Ishikawa (cell line): ENCODE measurements around the gene ARPC1B.

Experiments used
- CEBPB ChIP-seq: IDR thresholded peaks from 2 replicates; pipeline ENCODE4 v1.6.1; 2012
- CREB1 ChIP-seq: IDR thresholded peaks from 2 replicates; pipeline ENCODE4 v1.6.1; 2012; ENCODE audit warnings: low read depth
- EGR1 ChIP-seq: IDR thresholded peaks from 2 replicates; pipeline ENCODE4 v1.6.1; 2012
- EP300 ChIP-seq: IDR thresholded peaks from 2 replicates; pipeline ENCODE4 v1.6.1; 2012; ENCODE audit warnings: borderline replicate concordance
- FOXM1 ChIP-seq: IDR thresholded peaks from 2 replicates; pipeline ENCODE4 v1.6.1; 2012; ENCODE audit warnings: low read depth, borderline replicate concordance
- MAX ChIP-seq: IDR thresholded peaks from 2 replicates; pipeline ENCODE4 v1.6.1; 2012
- NFIC ChIP-seq: IDR thresholded peaks from 2 replicates; pipeline ENCODE4 v1.6.1; 2012
- RAD21 ChIP-seq: IDR thresholded peaks from 2 replicates; pipeline ENCODE4 v1.6.1; 2012; ENCODE audit warnings: low read depth
- REST ChIP-seq: IDR thresholded peaks from 2 replicates; pipeline ENCODE4 v1.6.1; 2012; ENCODE audit warnings: low read depth, mild to moderate bottlenecking
- TAF1 ChIP-seq: IDR thresholded peaks from 2 replicates; pipeline ENCODE4 v1.6.1; 2012; ENCODE audit warnings: low read depth, mild to moderate bottlenecking
- TCF12 ChIP-seq: IDR thresholded peaks from 2 replicates; pipeline ENCODE4 v1.6.1; 2012; ENCODE audit warnings: low read depth
- TEAD4 ChIP-seq: IDR thresholded peaks from 2 replicates; pipeline ENCODE4 v1.6.1; 2012
- USF1 ChIP-seq: IDR thresholded peaks from 2 replicates; pipeline ENCODE4 v1.6.1; 2012
- YY1 ChIP-seq: IDR thresholded peaks from 2 replicates; pipeline ENCODE4 v1.6.1; 2012; ENCODE audit warnings: low read depth
- ZBTB7A ChIP-seq: IDR thresholded peaks from 2 replicates; pipeline ENCODE4 v1.6.1; 2012; ENCODE audit warnings: low read depth

Gene ARPC1B

GRCh38 chr7:99419323-99420021, 44.9 kb downstream of the ARPC1B start:
- TF ChIP-seq REST (no peak), RAD21 (no peak), ZBTB7A (no peak), USF1 (no peak), TCF12 (no peak)

GRCh38 chr7:99420213-99420612, 45.7 kb downstream of the ARPC1B start:
- no peak for TF ChIP-seq RAD21
- no peak for TF ChIP-seq CREB1
- TF ChIP-seq EP300 = no peak
- TF ChIP-seq REST = no peak
- TF ChIP-seq USF1 = no peak
- no peak for TF ChIP-seq EGR1
- TF ChIP-seq MAX = no peak
- TF ChIP-seq TCF12 = no peak
- TF ChIP-seq TEAD4 = no peak
- no peak for TF ChIP-seq TAF1
- no peak for TF ChIP-seq CEBPB
- no peak for TF ChIP-seq FOXM1
- no peak for TF ChIP-seq YY1
- TF ChIP-seq NFIC = no peak
- TF ChIP-seq ZBTB7A = no peak

GRCh38 chr7:99420986-99421385, 46.5 kb downstream of the ARPC1B start:
- TF ChIP-seq TAF1 = no peak
- no peak for TF ChIP-seq YY1
- no peak for TF ChIP-seq RAD21
- no peak for TF ChIP-seq EP300
- TF ChIP-seq REST = no peak
- TF ChIP-seq CEBPB = no peak
- TF ChIP-seq TCF12 = no peak; the same call in 1 of the 2 replicates

- TF ChIP-seq TAF1 (no peak), USF1 (no peak), MAX (no peak), RAD21 (no peak), TEAD4 (no peak), CEBPB (no peak), TCF12 (no peak)
Measured at GRCh38 chr7:99422186-99422585, 47.7 kb downstream of the ARPC1B start.

- TF ChIP-seq EP300 = no peak
- TF ChIP-seq EGR1 = no peak
- TF ChIP-seq NFIC = no peak
- TF ChIP-seq YY1 = no peak
- no peak for TF ChIP-seq RAD21
- no peak for TF ChIP-seq CREB1
Measured at GRCh38 chr7:99422625-99423024, 48.1 kb downstream of the ARPC1B start.
